GM12873 (cell line): ENCODE measurements around the gene LAPTM4A.

Experiments used
- TF ChIP-seq, protein P1 (sequence below): IDR thresholded peaks from 2 replicates; pipeline ENCODE4 v1.5.1; 2012; ENCODE audit warnings: low read depth, mild to moderate bottlenecking, moderate library complexity, low read length, control low read depth; ENCODE audit not compliant: insufficient read depth; ENCODE audit errors: missing control alignments

Gene LAPTM4A

GRCh38 chr2:20072436-20073158, 21.2 kb upstream of the LAPTM4A start:
- TF ChIP-seq, protein P1, sequence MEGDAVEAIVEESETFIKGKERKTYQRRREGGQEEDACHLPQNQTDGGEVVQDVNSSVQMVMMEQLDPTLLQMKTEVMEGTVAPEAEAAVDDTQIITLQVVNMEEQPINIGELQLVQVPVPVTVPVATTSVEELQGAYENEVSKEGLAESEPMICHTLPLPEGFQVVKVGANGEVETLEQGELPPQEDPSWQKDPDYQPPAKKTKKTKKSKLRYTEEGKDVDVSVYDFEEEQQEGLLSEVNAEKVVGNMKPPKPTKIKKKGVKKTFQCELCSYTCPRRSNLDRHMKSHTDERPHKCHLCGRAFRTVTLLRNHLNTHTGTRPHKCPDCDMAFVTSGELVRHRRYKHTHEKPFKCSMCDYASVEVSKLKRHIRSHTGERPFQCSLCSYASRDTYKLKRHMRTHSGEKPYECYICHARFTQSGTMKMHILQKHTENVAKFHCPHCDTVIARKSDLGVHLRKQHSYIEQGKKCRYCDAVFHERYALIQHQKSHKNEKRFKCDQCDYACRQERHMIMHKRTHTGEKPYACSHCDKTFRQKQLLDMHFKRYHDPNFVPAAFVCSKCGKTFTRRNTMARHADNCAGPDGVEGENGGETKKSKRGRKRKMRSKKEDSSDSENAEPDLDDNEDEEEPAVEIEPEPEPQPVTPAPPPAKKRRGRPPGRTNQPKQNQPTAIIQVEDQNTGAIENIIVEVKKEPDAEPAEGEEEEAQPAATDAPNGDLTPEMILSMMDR = no peak

- TF ChIP-seq, protein P1 = no peak
Measured at GRCh38 chr2:20071397-20072383, 20.3 kb upstream of the LAPTM4A start.

DNA sequence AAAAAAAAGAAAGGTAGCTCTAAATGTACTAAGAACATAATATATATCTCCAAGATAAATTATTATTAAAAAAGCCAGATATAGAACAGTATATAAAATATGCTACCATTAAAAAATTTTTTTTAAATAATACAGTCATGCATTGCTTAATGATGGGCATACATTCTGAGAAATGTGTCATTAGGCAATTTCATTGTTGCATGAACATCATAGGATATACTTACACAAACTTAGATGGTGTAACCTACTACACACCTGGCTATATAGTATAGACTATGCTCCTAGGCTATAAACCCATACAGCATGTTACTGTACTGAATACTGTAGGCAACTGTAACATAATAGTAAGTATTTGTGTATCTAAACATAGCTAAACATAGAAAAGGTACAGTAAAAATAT, 18.3 kb upstream of the LAPTM4A start:
- TF ChIP-seq, protein P1 = no peak

DNA sequence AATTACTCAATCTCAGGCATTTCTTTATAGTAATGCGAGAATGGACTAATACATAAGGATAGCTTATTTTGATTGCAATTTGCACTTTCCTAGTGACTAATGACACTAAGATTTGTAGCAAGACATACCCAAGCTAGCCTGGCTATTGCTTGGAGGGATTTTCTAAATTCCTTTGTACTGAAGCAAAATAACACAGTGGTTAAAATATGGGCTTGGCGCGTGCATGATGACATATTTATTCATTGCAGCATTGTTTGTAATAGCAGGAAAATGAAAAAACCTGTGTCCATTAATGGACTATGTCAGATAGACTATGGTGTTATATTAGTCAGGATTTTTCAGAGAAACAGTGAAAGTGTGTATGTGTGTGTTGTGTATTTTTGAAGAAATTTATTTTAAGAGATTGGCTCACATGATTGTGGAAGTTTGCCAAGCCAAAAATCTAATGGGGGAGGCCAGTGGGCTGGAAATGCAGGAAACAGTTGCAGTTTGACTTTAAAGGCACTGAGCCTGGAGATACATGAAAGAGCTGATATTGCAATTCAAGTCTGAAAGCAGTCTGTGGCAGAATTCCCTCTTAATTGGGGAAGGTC, 16.7 kb upstream of the LAPTM4A start:
- TF ChIP-seq, protein P1 = no peak

DNA sequence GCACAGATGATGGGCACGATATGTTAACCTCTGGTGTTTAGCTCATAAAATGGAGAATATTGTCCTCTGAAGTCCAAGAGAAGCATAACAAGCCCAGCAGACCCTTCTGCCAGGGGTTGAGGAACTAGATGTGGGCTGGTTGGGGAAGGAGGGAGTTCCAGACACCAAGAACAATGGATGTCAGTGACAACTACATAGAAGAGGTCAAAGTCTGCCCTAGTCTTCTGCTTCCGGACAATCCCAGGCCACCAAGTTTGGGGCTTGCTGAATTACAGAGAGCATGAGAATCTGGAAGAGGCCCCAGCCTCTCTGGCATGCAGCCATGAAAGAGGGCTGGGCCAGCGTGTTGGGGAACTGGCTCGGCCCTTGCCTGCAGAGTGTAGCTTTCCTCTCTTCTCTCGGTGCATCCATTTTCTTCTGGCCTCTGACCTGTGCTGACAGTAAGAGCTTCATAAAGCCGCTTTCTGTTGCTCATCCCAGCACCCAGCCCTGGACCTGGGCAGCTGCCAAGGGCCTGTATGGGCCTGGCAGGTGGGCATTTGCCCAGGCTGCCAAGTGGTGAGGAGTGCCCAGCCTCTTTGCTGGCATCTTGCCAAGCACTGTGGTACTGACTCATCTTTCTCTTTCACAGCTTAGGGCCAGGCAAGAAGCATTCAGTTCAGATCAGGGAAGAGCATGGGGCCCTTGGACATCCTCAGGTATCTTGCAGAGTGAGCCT, 14.6 kb upstream of the LAPTM4A start:
- TF ChIP-seq, protein P1 = no peak

DNA sequence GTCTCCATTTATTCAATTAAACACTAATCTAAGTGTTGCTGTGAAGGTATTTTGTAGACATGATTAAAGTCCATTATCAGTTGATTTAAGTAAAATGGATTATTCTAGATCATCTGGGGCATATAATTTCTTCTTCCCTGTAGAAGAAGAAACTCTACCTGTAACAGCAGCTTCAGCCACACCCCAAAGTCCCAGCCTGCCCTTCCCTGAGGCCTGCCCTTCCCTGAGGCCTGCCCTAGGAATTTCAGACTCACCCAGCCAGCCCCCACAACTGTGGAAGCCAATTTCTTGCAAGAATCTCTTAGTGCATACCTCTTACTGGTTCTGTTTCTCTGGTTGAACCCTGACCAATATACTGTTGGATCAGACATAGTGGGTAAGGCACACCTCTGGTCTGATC, 13.4 kb upstream of the LAPTM4A start:
- TF ChIP-seq, protein P1 = no peak

GRCh38 chr2:20064421-20064820, 13.0 kb upstream of the LAPTM4A start:
- TF ChIP-seq, protein P1 = no peak
